Endothelial cell of umbilical vein (primary cell): ENCODE results near the gene PRG2. TPM values are rescaled to one million over a fixed set of nuclear protein-coding genes. Genes with fewer than 3 reads are reported as not detected.

Experiments used
- BruUV-seq: library from RNA; stranded (reverse); fragments of 400-500 nt; replicated peaks from 2 replicates; lab custom pipeline; 2021; lab: Mats Ljungman, UMichigan
- CTCF ChIA-PET: fragments of 300-600, 350-600 bp; sonication (Branson Sonifier 250); formaldehyde crosslinking; loops from one replicate; lab custom pipeline; 2021; ENCODE audit warnings: antibody characterized with exemption, inconsistent platforms; lab: Charles Lee
- POLR2A ChIA-PET: fragments of 300-600, 350-600 bp; sonication (Branson Sonifier 250); formaldehyde crosslinking; loops from one replicate; lab custom pipeline; 2021; ENCODE audit warnings: antibody characterized with exemption, inconsistent platforms; lab: Charles Lee
- DNase-seq: peaks from one replicate; pipeline ENCODE4 v3.0.0-alpha.2; 2011; ENCODE audit warnings: low read depth, low spot score
- FAIRE-seq: peaks from 2 replicates; lab custom pipeline; 2011; peaks lifted over from hg19 to GRCh38; lab: Jason Lieb, UNC
- H2AFZ ChIP-seq: 2 replicates; pipeline ENCODE4 v1.6.0; 2012; ENCODE audit warnings: low read depth, low read length, control low read depth, inconsistent platforms
- H3K27ac ChIP-seq: 2 replicates; pipeline ENCODE4 v1.5.1; 2011; ENCODE audit warnings: low read depth, mild to moderate bottlenecking, control low read depth, low read length, moderate library complexity; ENCODE audit not compliant: insufficient read depth
- H3K27me3 ChIP-seq, 2 experiments: 2 replicates each; pipeline versions ENCODE4 v1.6.0 to v1.6.1; 2011; ENCODE audit warnings: low read length in 2 of 2, mixed read lengths in 1 of 2; ENCODE audit not compliant: control insufficient read depth in 2 of 2, insufficient read depth in 2 of 2
- H3K36me3 ChIP-seq, 2 experiments: 2 replicates in 1 of 2; 3 replicates in 1 of 2; pipeline ENCODE4 v1.5.1; 2011; ENCODE audit warnings: low read length in 2 of 2, mild to moderate bottlenecking in 1 of 2, moderate library complexity in 1 of 2; ENCODE audit not compliant: control insufficient read depth in 2 of 2, insufficient read depth in 2 of 2; ENCODE audit errors: extremely low read depth in 1 of 2
- H3K4me1 ChIP-seq: 3 replicates; pipeline ENCODE4 v1.5.1; 2011; ENCODE audit warnings: mild to moderate bottlenecking, low read length; ENCODE audit not compliant: control insufficient read depth, insufficient read depth; ENCODE audit errors: extremely low read depth
- H3K4me2 ChIP-seq: 2 replicates; pipeline ENCODE4 v1.6.1; 2011; ENCODE audit warnings: low read length, control low read depth, mixed read lengths; ENCODE audit not compliant: insufficient read depth
- H3K4me3 ChIP-seq, 3 experiments: fragments of 200-600 bp in 1 of 3; sonication (generic), shearing (Covaris generic) in 1 of 3; replicated peaks in 1 of 3; 2 replicates each; pipeline ENCODE4 v1.5.1; 2011 to 2016; ENCODE audit warnings: control low read depth in 3 of 3, low read length in 3 of 3, mild to moderate bottlenecking in 2 of 3, inconsistent platforms in 1 of 3, low read depth in 1 of 3, moderate library complexity in 1 of 3; ENCODE audit not compliant: insufficient read depth in 1 of 3
- H3K79me2 ChIP-seq: 2 replicates; pipeline ENCODE4 v1.6.0; 2012; ENCODE audit warnings: low read length, inconsistent platforms; ENCODE audit not compliant: control insufficient read depth, insufficient read depth
- H3K9ac ChIP-seq: replicated peaks from 2 replicates; pipeline ENCODE3; 2011; ENCODE audit warnings: low read length, control low read depth; ENCODE audit not compliant: insufficient read depth; ENCODE audit errors: extremely low read depth
- H3K9me1 ChIP-seq: replicated peaks from 3 replicates; pipeline ENCODE4 v1.6.0; 2011; ENCODE audit warnings: mild to moderate bottlenecking, low read length; ENCODE audit not compliant: control insufficient read depth, insufficient read depth; ENCODE audit errors: extremely low read depth
- H3K9me3 ChIP-seq: replicated peaks from 2 replicates; pipeline ENCODE4 v1.5.1; 2012; ENCODE audit warnings: low read length, inconsistent platforms; ENCODE audit not compliant: control insufficient read depth, insufficient read depth
- H4K20me1 ChIP-seq: replicated peaks from 2 replicates; pipeline ENCODE3; 2011; ENCODE audit warnings: mild to moderate bottlenecking, low read length; ENCODE audit not compliant: control insufficient read depth, insufficient read depth; ENCODE audit errors: extremely low read depth
- CTCF ChIP-seq, 2 donors: IDR thresholded peaks; 1 replicate in 1 of 2; 2 replicates in 1 of 2; pipeline ENCODE4 v1.5.1; 2011; ENCODE audit warnings: low read length in 2 of 2, mild to moderate bottlenecking in 2 of 2, moderate library complexity in 2 of 2, control low read depth in 1 of 2, inconsistent platforms in 1 of 2, low read depth in 1 of 2; ENCODE audit not compliant: insufficient read depth in 1 of 2; ENCODE audit errors: extremely low read depth in 1 of 2
- EZH2 ChIP-seq: IDR thresholded peaks from 2 replicates; pipeline ENCODE4 v1.6.1; 2012; ENCODE audit warnings: borderline replicate concordance, low read depth, mild to moderate bottlenecking, moderate library complexity, low read length, inconsistent platforms; ENCODE audit not compliant: severe bottlenecking
- FOS ChIP-seq: IDR thresholded peaks from 2 replicates; pipeline ENCODE4 v1.6.1; 2011; ENCODE audit warnings: mild to moderate bottlenecking, low read length, moderate library complexity, borderline replicate concordance; ENCODE audit not compliant: insufficient read depth
- GATA2 ChIP-seq: IDR thresholded peaks from 2 replicates; pipeline ENCODE4 v1.7.0; 2011; ENCODE audit warnings: low read depth, mild to moderate bottlenecking, moderate library complexity, mixed read lengths, low read length; ENCODE audit not compliant: insufficient read length, insufficient read depth
- JUN ChIP-seq: IDR thresholded peaks from 2 replicates; pipeline ENCODE4 v1.6.1; 2011; ENCODE audit warnings: borderline replicate concordance, low read depth; ENCODE audit not compliant: insufficient read length, insufficient read depth
- MAX ChIP-seq: IDR thresholded peaks from 2 replicates; pipeline ENCODE4 v1.6.1; 2011; ENCODE audit not compliant: insufficient read depth, insufficient read length
- MYC ChIP-seq: IDR thresholded peaks from one replicate; pipeline ENCODE4 v1.6.1; 2011; ENCODE audit warnings: mild to moderate bottlenecking, low read depth, low read length
- POLR2A ChIP-seq: IDR thresholded peaks from 2 replicates; pipeline ENCODE4 v1.6.1; 2012; ENCODE audit warnings: low read depth, mild to moderate bottlenecking, control low read depth, low read length
- POLR2AphosphoS5 ChIP-seq: IDR thresholded peaks from 2 replicates; pipeline ENCODE4 v1.6.1; 2012; ENCODE audit warnings: low read depth, mild to moderate bottlenecking, control low read depth, low read length, moderate library complexity; ENCODE audit not compliant: insufficient read depth
- dilution Hi-C: fragments of 300-500 bp; cut with MboI; formaldehyde crosslinking; loops from one replicate; pipeline ENCODE4 v1.15.0; 2019; ENCODE audit warnings: low sequenced_read_pairs; ENCODE audit not compliant: extremely low pct_ligation_motif_present
- intact Hi-C: fragments of 100-400 bp; cut with micrococcal nuclease; formaldehyde crosslinking; loops from one replicate; pipeline ENCODE4 v1.10.0; 2022
- polyA plus RNA-seq, 4 experiments: library from polyadenylated mRNA; depleted of rRNA in 3 of 4; stranded (reverse) in 3 of 4; unstranded in 1 of 4; fragments of >200 nt; gene quantifications; 2 replicates each; pipeline versions ENCODE4 v1.2.1 to v1.2.3, GENCODE V29; 2011 to 2012; ENCODE audit warnings: missing spikeins in 1 of 4
- total RNA-seq: library from RNA; stranded (reverse); gene quantifications from 2 replicates; pipeline ENCODE4 v1.2.3, GENCODE V29; 2021

The PRG2 gene
- total and polyA plus RNA-seq, 2 donors (not counting 3 experiments of a cell fraction or from before 2014, with no cell fraction given) = 0.08 to 0.55 TPM

GRCh38 chr11:57368106-57368844, 22.2 kb downstream of the PRG2 start:
- ChIA-PET CTCF (interaction anchor here (1.4 to 1.9 kb wide), 2 partner anchors 9 to 18 kb away, joined by 3 to 4 read pairs; no protein-coding TSS in a partner anchor), POLR2A (no interaction called here)
- Histone ChIP-seq H3K36me3 (no peaks in the 10 kb centered on the region), H3K9ac (no peak overlapping the region), H3K27me3 (peaks cover 0 to 2% of the 10 kb centered on the region in 2 experiments), H3K9me1 (no peaks in the 10 kb centered on the region), H2AFZ (no peak overlapping the region), H3K27ac (no peak overlapping the region), H3K4me1 (no peaks in the 10 kb centered on the region), H3K4me3 (no peak overlapping the region), H3K79me2 (no peaks in the 10 kb centered on the region), H3K4me2 (no peak overlapping the region), H3K9me3 (no peaks in the 10 kb centered on the region), H4K20me1 (no peaks in the 10 kb centered on the region)
- intact Hi-C loops = no loop called here
- no peak for TF ChIP-seq GATA2
- no peak for TF ChIP-seq CTCF (IDR thresholded peaks at IDR 0.05; ENCODE audit: extremely low read depth in 1 of 2, insufficient read depth in 1 of 2, low read depth in 1 of 2, low read length in 2 of 2)
- TF ChIP-seq POLR2A = no peak
- no peak for TF ChIP-seq MYC
- TF ChIP-seq POLR2AphosphoS5 = no peak
- TF ChIP-seq FOS = no peak
- no peak for TF ChIP-seq EZH2
- no peak for TF ChIP-seq JUN
- TF ChIP-seq MAX = no peak
- FAIRE-seq = no peak
- no peak for DNase-seq
- no TSS peak for BruUV-seq
- dilution Hi-C loops = no loop called here
